SH-SY5Y (cell line): ENCODE data around the gene FYB2.

ENCODE experiments used
- GATA2 ChIP-seq: IDR thresholded peaks from 2 replicates; pipeline ENCODE4 v1.6.1; 2011; ENCODE audit warnings: mild to moderate bottlenecking, low read depth, low read length
- GATA3 ChIP-seq: IDR thresholded peaks from 2 replicates; pipeline ENCODE4 v1.6.1; 2011; ENCODE audit warnings: low read depth, mild to moderate bottlenecking, low read length, moderate library complexity

GRCh38 chr1:56863265-56863992 is 44.2 kb upstream of the FYB2 start:
- TF ChIP-seq GATA2 (no peak), GATA3 (no peak)
